Caki2 (cell line): Measurements from ENCODE around the gene SPOP. TPM values are rescaled to one million over a fixed set of nuclear protein-coding genes. Genes with fewer than 3 reads are reported as not detected.

Experiments used
- DNase-seq: peaks from one replicate; pipeline ENCODE4 v3.0.0-alpha.2; 2015; ENCODE audit warnings: low read depth
- in situ Hi-C: cut with HindIII; loops from 2 replicates; pipeline ENCODE4 v1.10.0; 2016; ENCODE audit warnings: low sequenced_read_pairs, low pct_unique_long_range_greater_than_20kb, mixed read lengths
- total RNA-seq: library from RNA; depleted of rRNA; stranded (reverse); fragments of >200 nt; shearing (Covaris generic); gene quantifications from 2 replicates; pipeline ENCODE4 v1.2.3, GENCODE V29; 2014; ENCODE audit warnings: low replicate concordance

The SPOP gene
- total RNA-seq, 1 experiment from 2014 or later, result 68.6 TPM

GRCh38 chr17:49580981-49581647, 96.8 kb downstream of the SPOP start:
- in situ Hi-C loops, result no loop called here
- no peak for DNase-seq

GRCh38 chr17:49580055-49580721, 97.7 kb downstream of the SPOP start:
- no peak for DNase-seq
- in situ Hi-C loops, result no loop called here

GRCh38 chr17:49579522-49579921, 98.4 kb downstream of the SPOP start:
- in situ Hi-C loops, result no loop called here
- no peak for DNase-seq

DNA sequence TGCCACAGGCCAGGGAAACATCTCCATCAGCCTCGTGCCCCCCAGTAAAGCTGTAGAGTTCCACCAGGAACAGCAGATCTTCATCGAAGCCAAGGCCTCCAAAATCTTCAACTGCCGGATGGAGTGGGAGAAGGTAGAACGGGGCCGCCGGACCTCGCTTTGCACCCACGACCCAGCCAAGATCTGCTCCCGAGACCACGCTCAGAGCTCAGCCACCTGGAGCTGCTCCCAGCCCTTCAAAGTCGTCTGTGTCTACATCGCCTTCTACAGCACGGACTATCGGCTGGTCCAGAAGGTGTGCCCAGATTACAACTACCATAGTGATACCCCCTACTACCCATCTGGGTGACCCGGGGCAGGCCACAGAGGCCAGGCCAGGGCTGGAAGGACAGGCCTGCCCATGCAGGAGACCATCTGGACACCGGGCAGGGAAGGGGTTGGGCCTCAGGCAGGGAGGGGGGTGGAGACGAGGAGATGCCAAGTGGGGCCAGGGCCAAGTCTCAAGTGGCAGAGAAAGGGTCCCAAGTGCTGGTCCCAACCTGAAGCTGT, 98.9 kb downstream of the SPOP start:
- DNase-seq, result no peak
- in situ Hi-C loops, result no loop called here

DNA sequence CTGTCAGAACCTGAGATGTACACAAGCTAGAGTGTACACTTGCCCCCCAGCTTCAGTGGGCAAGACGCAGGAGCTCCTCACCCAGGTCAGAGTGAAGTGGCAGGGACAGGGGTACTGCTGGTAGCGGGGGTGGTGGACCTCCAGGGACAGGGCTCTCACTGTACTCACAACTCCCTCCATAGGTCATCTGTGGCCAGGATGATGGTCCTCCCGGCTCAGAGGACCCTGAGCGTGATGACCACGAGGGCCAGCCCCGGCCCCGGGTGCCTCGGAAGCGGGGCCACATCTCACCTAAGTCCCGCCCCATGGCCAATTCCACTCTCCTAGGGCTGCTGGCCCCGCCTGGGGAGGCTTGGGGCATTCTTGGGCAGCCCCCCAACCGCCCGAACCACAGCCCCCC, 99.5 kb downstream of the SPOP start:
- DNase-seq, result no peak
- in situ Hi-C loops, result no loop called here

DNA sequence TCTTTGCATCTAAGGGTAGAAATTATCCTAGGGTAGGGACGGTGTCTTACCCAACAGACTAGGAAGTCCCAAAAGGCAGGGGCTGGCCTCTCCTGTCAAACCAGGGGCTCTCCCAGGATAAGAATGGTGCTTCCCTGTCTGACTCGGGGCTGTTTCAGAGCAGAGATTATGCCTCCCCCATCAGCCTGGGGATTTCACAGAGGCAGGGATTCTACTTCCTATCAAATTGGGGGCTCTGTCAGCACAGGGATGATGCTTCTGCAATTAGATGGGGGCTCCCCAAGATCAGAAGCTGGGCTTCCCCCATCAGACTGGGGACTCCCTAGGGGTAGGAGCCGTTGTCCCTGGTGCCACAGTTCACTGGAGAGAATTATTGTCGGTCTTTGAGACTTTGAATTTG, 99.9 kb downstream of the SPOP start:
- DNase-seq, result no peak
- in situ Hi-C loops, result no loop called here

GRCh38 chr17:49577650-49577934, 100.3 kb downstream of the SPOP start:
- no peak for DNase-seq
- in situ Hi-C loops, result no loop called here

- in situ Hi-C loops, result no loop called here
These were observed 100.8 kb downstream of the SPOP start for GRCh38 chr17:49576917-49577649.

DNA sequence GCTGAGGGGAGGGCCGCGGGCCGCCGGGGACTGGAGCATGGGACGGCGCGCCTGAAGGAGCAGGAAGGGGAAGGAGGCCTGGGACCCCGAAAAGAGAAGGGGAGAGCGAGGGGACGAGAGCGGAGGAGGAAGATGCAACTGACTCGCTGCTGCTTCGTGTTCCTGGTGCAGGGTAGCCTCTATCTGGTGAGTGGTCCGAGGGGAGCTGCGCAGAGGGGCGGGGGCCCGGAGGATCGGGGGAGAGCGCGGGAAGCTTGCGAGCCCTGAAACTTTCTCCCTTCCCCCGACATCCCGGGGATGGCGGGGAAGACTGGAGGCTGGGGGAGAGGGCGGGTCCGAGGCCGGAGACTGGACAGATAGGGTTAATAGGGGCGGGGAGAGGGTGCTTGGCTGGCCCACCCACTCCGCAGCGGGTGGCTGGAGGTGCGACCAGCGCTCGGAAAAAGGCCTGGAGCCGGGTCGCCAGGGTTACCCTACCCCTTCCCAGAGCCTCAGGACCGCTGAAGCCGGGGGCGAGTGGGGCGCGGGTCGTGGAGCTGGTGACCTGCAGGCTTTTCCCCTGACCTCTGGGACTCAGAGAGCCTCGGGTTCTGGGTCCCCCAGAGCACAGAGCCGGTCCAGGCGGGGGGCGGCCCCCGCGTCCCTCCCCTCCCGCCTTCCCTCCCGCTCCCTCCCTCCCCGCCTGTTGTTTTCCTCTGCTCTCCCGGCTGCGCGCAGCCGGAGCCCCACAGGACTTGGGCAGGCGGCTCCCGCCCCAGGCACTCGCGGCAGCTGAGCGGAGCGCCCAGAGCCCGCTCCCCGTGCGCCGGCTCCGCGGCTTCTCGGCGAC, 101.6 kb downstream of the SPOP start:
- no peak for DNase-seq
- in situ Hi-C loops, result no loop called here

More at GRCh38 chr17:49576917-49577649, 100.8 kb downstream of the SPOP start:
- no peak for DNase-seq

DNA sequence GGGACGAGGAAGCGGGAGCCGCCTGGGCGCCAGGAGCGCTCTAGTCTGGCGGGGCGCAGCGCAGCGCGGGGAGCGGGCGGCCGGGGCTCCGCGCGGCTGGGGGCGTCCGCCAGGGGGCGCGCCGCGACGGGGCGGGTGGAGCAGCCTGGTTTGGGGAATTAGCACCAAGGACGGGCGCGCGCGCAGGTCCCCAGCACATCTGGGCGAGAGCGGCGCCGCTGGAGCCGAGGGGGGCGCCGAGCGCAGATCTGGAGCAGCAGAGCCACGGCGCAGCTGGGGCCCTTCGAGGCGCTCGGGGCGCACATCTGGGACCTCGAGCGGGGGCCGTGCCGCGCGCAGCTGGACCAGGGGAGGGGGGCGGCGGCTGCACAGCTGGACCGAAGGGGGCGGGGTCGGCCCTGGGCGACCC, 102.2 kb downstream of the SPOP start, which contains the start of gene NXPH3:
Gene NXPH3, plus strand, starts transcription at position 193 of the 409 bp plus-strand sequence. CDS start 349 bp downstream, outside the sequence.
- in situ Hi-C loops, result no loop called here
- no peak for DNase-seq

- DNase-seq, result no peak
- in situ Hi-C loops, result no loop called here
These were observed 102.8 kb downstream of the SPOP start for GRCh38 chr17:49574945-49575678.

DNA sequence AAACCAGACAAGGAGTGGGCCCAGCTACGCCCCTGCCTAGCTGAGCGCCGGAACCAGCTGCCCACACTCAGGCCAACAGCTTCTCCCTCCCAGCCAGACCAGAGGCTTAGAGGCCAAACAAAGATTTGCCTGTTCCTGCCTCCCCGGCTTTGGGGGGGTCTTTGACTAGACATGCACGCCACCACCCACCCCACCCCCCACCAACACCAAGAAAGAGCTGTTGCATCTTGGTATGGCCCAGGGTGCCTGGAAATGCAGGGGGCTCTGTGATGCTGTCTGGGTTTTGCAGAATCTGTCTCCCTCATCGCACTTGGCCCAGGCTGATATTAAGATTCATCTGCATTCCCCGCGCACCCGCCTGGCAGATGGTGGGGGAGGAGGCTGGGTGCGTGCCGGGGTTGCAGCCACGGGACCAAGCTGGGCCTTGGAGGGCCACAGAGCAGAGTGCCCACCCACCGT, 103.5 kb downstream of the SPOP start:
- DNase-seq, result no peak
- in situ Hi-C loops, result no loop called here

GRCh38 chr17:49573510-49574322, 104.2 kb downstream of the SPOP start:
- in situ Hi-C loops, result no loop called here
- no peak for DNase-seq

DNA sequence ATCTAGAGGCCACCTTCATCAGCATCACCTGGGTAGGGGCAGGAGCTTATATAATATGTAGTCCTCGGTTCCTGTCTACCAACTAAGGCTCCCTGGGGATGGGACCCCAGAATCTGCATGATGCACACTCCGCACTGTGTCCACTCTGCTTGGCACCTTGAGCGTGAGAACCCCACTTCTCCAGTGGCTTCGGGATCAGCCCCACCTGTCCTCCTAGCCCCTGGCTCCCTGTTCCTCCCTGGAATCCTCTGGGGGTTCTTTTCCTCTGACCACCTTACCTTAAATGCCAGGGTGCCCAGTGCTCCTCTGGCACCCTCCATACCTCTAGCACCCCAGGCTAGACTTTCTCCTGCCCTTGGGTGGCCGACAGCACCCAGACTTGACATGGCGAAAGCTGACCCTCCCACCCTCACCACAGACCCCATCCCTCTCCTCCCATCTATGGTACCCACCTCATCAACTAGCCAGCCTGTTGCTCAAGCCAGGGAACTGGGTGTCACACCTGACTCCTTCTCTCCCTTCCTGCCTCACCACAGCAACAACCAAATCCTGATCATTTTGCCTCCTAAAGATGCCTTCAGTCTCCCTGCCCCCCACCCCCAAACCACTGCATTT, 105.0 kb downstream of the SPOP start:
- in situ Hi-C loops, result no loop called here
- no peak for DNase-seq

DNA sequence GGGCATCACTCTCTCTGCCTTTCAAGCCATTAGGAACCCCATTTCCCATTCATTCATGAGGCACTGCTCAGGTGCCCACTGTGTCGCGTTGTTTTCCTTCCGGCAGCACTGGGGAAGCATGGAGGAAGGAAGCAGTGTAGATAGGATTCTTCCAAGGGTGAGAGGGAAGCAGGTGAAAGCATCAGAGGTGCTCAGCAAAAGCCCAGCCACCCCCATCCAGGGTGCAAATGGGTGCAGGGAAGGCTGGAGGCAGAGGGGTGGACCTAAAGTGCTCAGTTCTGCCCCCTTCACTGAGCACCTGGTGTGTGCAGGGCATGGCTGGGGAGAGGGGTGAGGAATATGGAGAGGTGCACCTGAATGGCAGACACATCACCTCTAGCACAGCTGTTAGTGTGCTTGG, 105.7 kb downstream of the SPOP start:
- in situ Hi-C loops, result no loop called here
- no peak for DNase-seq

- in situ Hi-C loops, result no loop called here
- DNase-seq, result no peak
These were observed 106.1 kb downstream of the SPOP start for GRCh38 chr17:49571764-49572163.

GRCh38 chr17:49571283-49571682, 106.6 kb downstream of the SPOP start:
- in situ Hi-C loops, result no loop called here
- DNase-seq, result no peak
